GM19035 (cell line): ENCODE data around the gene C1QTNF4.

Source experiments
- ATAC-seq: cut with Tn5 transposase; IDR thresholded peaks from one replicate; pipeline ENCODE4 v1.9.1; 2021; ENCODE audit not compliant: unreplicated experiment

Gene C1QTNF4

GRCh38 chr11:47593492-47593933, 698 bp downstream of the C1QTNF4 start:
- no peak for ATAC-seq

GRCh38 chr11:47592970-47593369, 1.2 kb downstream of the C1QTNF4 start:
- no peak for ATAC-seq

GRCh38 chr11:47592251-47592650, 2.0 kb downstream of the C1QTNF4 start:
- no peak for ATAC-seq

- no peak for ATAC-seq
Observed at GRCh38 chr11:47591764-47592163, 2.4 kb downstream of the C1QTNF4 start.

- no peak for ATAC-seq
Observed at GRCh38 chr11:47589977-47590861, 4.0 kb downstream of the C1QTNF4 start.

- ATAC-seq: no peak
Observed at GRCh38 chr11:47589584-47589976, 4.6 kb downstream of the C1QTNF4 start.

GRCh38 chr11:47589118-47589517, 5.1 kb downstream of the C1QTNF4 start:
- no peak for ATAC-seq

GRCh38 chr11:47587723-47588326, 6.4 kb downstream of the C1QTNF4 start:
- no peak for ATAC-seq

- ATAC-seq: no peak
Observed at GRCh38 chr11:47587039-47587716, 7.0 kb downstream of the C1QTNF4 start.

GRCh38 chr11:47586098-47586855, 7.9 kb downstream of the C1QTNF4 start, which contains the start of gene FAM180B:
Gene FAM180B, plus strand, starts transcription at chr11:47586678. Its CDS starts 91 bp downstream, at chr11:47586769.
- no peak for ATAC-seq

- ATAC-seq: no peak
Observed at GRCh38 chr11:47583844-47584243, 10.4 kb downstream of the C1QTNF4 start.

- peak; percentile 95 for ATAC-seq
Observed at GRCh38 chr11:47578524-47579494, 15.4 kb downstream of the C1QTNF4 start, which contains the start of the genes KBTBD4 and NDUFS3. Gene KBTBD4, minus strand, starts transcription at chr11:47578970. Its CDS starts 19 bp downstream, at chr11:47578951. Gene NDUFS3, plus strand, starts transcription at chr11:47579074. Its CDS starts 18 bp downstream, at chr11:47579092.

GRCh38 chr11:47577460-47578041, 16.7 kb downstream of the C1QTNF4 start:
- ATAC-seq: no peak

GRCh38 chr11:47573321-47573720, 20.9 kb downstream of the C1QTNF4 start:
- no peak for ATAC-seq

- no peak for ATAC-seq
Observed at GRCh38 chr11:47572715-47573255, 21.4 kb downstream of the C1QTNF4 start.

- no peak for ATAC-seq
Observed at GRCh38 chr11:47571895-47572294, 22.3 kb downstream of the C1QTNF4 start.

- ATAC-seq: no peak
Observed at GRCh38 chr11:47571357-47571729, 22.9 kb downstream of the C1QTNF4 start.

- ATAC-seq: no peak
Observed at GRCh38 chr11:47570651-47571356, 23.4 kb downstream of the C1QTNF4 start.
